Gastrocnemius medialis (tissue), 4 donors: ENCODE data around the gene SLC16A8.

Experiments
- CTCF ChIP-seq, 5 experiments: fragments of 450-650 bp in 3 of 5; fragments of 200-600 bp in 2 of 5; sonication (generic) in 2 of 5; IDR thresholded peaks in 4 of 5; conservative IDR thresholded peaks in 1 of 5; 1 replicate in 4 of 5; 2 replicates in 1 of 5; pipeline ENCODE4 v1.5.1; 2016 to 2019; ENCODE audit warnings: antibody characterized with exemption in 5 of 5, mild to moderate bottlenecking in 3 of 5, moderate library complexity in 3 of 5
- POLR2A ChIP-seq, 2 donors: fragments of 450-650 bp; IDR thresholded peaks; one replicate each; pipeline ENCODE4 v1.6.1; 2017; ENCODE audit warnings: antibody characterized with exemption in 2 of 2, mild to moderate bottlenecking in 2 of 2, moderate library complexity in 2 of 2

DNA sequence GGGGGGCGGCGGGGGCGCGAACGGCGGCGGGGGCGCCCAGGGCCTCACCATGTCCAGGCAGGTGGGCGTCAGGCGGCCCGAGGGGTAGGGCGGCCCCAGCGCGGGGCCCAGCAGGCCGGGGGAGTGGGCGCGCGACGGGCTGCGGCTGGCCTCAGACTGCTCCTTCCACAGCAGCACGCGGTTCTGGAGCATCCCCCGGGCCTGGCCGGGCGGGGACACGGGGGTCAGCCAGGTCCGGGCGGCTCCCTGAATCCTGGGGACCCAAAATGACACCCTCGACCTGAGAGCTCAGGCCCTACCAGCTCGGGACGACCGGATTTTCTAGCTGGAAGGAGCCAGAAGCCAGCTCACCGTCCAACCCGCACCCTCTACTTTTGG, 5.5 kb upstream of the SLC16A8 start:
- no peak for TF ChIP-seq CTCF (IDR thresholded peaks at IDR 0.05 in 4 of 5, conservative IDR thresholded peaks at IDR 0.05 in 1 of 5)
- TF ChIP-seq POLR2A (IDR thresholded peaks at IDR 0.05), result no peak
